Subcutaneous adipose tissue (tissue), 4 donors: ENCODE results near the gene TMEM222. TPM values are rescaled to one million over a fixed set of nuclear protein-coding genes. Genes with fewer than 3 reads are reported as not detected.

Experiments used
- CTCF ChIP-seq: fragments of 450-650 bp; IDR thresholded peaks from one replicate; pipeline ENCODE4 v1.5.1; 2016; ENCODE audit warnings: low read depth, mild to moderate bottlenecking, control low read depth, antibody characterized with exemption, moderate library complexity
- total RNA-seq, 4 donors: library from RNA; depleted of rRNA; stranded (reverse); fragments of >200 nt; gene quantifications; one replicate each; pipeline ENCODE4 v1.1.0, GENCODE V29; 2016

The TMEM222 gene
- total RNA-seq, 4 donors from 2014 or later: 15.9 to 23.7 (median 18.9) TPM

GRCh38 chr1:27301052-27301422, 20.9 kb upstream of the TMEM222 start:
- no peak for TF ChIP-seq CTCF

GRCh38 chr1:27301582-27302199, 20.3 kb upstream of the TMEM222 start:
- TF ChIP-seq CTCF: no peak

GRCh38 chr1:27302612-27303011, 19.4 kb upstream of the TMEM222 start:
- TF ChIP-seq CTCF: no peak

- no peak for TF ChIP-seq CTCF
Observed at GRCh38 chr1:27303509-27303908, 18.5 kb upstream of the TMEM222 start.

GRCh38 chr1:27306071-27306470, 15.9 kb upstream of the TMEM222 start:
- no peak for TF ChIP-seq CTCF

- TF ChIP-seq CTCF: no peak
Observed at GRCh38 chr1:27306892-27307761, 14.8 kb upstream of the TMEM222 start.

- TF ChIP-seq CTCF: no peak
Observed at GRCh38 chr1:27307874-27308598, 13.9 kb upstream of the TMEM222 start.
